ENCODE results near the gene IL22RA1.

Gene IL22RA1

DNA sequence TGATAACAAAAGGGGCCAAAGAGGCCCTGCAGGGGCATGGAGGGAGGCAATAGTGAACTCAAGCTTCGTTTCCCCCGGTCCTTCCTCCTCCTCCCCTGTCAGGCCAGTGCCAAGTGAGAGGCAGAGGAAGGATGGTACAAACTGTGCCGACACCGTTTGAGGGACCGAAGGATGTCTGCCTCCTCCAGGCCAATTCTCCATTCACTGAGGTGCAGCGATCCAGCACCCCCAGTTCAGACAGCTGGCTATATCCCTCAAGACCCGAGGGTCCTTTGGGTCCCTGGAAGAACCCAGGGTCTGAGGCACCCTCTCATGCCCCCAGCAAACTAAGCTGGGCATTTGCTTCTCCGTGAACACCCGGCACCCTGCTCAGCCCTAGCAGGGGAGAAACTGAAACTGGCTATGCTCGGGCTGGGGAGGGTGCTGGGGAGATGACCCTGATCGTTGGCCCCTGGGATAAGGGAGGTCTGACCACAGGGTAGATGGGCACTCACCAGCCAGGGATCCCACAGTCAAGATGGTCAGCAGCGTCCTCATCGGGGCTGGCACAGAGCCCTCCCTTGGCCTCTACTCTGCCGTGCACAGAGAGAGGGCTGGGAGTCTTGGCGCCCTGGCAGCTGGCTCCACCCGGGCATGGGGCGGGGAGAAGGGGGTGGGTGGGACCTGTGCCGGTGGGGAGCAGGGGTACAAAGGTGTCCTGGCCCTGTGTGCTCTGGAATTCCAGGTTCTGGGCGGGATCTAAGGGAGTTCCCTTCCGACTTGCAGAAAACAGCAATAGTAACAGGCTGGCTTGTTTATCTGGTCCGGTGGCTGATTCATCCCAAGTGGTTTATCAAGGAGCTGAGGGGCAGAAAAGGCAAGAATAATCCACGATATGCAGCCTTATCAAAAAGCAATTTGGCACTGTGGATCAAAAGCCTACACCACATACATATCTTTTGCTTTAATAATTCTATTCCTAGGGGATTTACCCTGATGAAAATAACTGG, at the start of gene IL22RA1:
IL22RA1 (minus strand) TSS at position 595 of the 989 bp plus-strand sequence; CDS start at position 537, 58 bp downstream.
- TF ChIP-seq, protein P1, sequence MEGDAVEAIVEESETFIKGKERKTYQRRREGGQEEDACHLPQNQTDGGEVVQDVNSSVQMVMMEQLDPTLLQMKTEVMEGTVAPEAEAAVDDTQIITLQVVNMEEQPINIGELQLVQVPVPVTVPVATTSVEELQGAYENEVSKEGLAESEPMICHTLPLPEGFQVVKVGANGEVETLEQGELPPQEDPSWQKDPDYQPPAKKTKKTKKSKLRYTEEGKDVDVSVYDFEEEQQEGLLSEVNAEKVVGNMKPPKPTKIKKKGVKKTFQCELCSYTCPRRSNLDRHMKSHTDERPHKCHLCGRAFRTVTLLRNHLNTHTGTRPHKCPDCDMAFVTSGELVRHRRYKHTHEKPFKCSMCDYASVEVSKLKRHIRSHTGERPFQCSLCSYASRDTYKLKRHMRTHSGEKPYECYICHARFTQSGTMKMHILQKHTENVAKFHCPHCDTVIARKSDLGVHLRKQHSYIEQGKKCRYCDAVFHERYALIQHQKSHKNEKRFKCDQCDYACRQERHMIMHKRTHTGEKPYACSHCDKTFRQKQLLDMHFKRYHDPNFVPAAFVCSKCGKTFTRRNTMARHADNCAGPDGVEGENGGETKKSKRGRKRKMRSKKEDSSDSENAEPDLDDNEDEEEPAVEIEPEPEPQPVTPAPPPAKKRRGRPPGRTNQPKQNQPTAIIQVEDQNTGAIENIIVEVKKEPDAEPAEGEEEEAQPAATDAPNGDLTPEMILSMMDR (conservative IDR thresholded peaks at IDR 0.05; ENCODE audit: low read depth, low read length) = no peak
- H3K4me3 ChIP-seq (ENCODE audit: low read depth, low read length) = no peak within 1 kb of the TSS
- DNase-seq (ENCODE audit: low read depth) = no peak

- peak; percentile 72 for DNase-seq (ENCODE audit: low read depth)
- TF ChIP-seq, protein P1 (conservative IDR thresholded peaks at IDR 0.05; ENCODE audit: low read depth, low read length) = no peak
Observed at GRCh38 chr1:24191860-24192259, 48.9 kb upstream of the IL22RA1 start.

GRCh38 chr1:24190983-24191461, 48.1 kb upstream of the IL22RA1 start:
- TF ChIP-seq, protein P1 (conservative IDR thresholded peaks at IDR 0.05; ENCODE audit: low read depth, low read length) = no peak
- H3K4me3 ChIP-seq (ENCODE audit: low read depth, low read length) = no peak overlapping the region

More at GRCh38 chr1:24191860-24192259, 48.9 kb upstream of the IL22RA1 start:
- no peak overlapping the region for H3K4me3 ChIP-seq (ENCODE audit: low read depth, low read length)

DNA sequence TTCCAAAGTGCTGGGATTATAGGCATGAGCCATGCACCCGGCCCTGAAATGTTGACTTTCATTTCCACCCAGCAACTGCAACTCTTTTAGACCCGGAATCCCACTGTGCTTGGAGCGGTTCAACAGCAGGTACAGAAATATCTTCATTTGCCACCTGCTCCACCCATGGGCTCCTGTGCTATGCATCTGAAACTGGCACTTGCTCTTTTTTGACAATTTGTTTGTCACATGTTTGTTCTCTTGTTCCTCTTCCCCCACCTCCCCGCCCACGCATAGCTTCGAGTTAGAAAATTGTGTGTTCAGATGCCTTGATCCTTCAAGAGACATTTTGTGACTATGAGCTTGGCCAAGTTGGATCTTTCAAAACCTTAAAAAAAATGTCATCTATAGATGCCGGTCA, 46.6 kb upstream of the IL22RA1 start:
- no peak for DNase-seq (ENCODE audit: low read depth)
- TF ChIP-seq, protein P1 (conservative IDR thresholded peaks at IDR 0.05; ENCODE audit: low read depth, low read length) = no peak
- no peak overlapping the region for H3K4me3 ChIP-seq (ENCODE audit: low read depth, low read length)

More at GRCh38 chr1:24190983-24191461, 48.1 kb upstream of the IL22RA1 start:
- no peak for DNase-seq (ENCODE audit: low read depth)

- no peak for DNase-seq (ENCODE audit: low read depth)
- TF ChIP-seq, protein P1 (conservative IDR thresholded peaks at IDR 0.05; ENCODE audit: low read depth, low read length) = no peak
- H3K4me3 ChIP-seq (ENCODE audit: low read depth, low read length) = peak within 1 kb of the TSS; percentile 47
Observed at GRCh38 chr1:24186993-24187790, 44.3 kb upstream of the IL22RA1 start, which contains the start of gene IFNLR1. Gene IFNLR1 (minus strand): TSS chr1:24187289. CDS start chr1:24187248, 41 bp downstream.

GRCh38 chr1:24186711-24186992, 43.7 kb upstream of the IL22RA1 start:
- H3K4me3 ChIP-seq (ENCODE audit: low read depth, low read length) = peak overlapping the region; percentile 47
- DNase-seq (ENCODE audit: low read depth) = no peak
- TF ChIP-seq, protein P1 (conservative IDR thresholded peaks at IDR 0.05; ENCODE audit: low read depth, low read length) = no peak
